Subcutaneous adipose tissue (tissue), 4 donors: ENCODE data around the gene ATAD3C. TPM values are rescaled to one million over a fixed set of nuclear protein-coding genes. Genes with fewer than 3 reads are reported as not detected.

Experiments
- CTCF ChIP-seq: fragments of 450-650 bp; IDR thresholded peaks from one replicate; pipeline ENCODE4 v1.5.1; 2016; ENCODE audit warnings: low read depth, mild to moderate bottlenecking, control low read depth, antibody characterized with exemption, moderate library complexity
- total RNA-seq, 4 donors: library from RNA; depleted of rRNA; stranded (reverse); fragments of >200 nt; gene quantifications; one replicate each; pipeline ENCODE4 v1.1.0, GENCODE V29; 2016

The ATAD3C gene
- total RNA-seq, 4 donors from 2014 or later: 0.19 TPM; not detected in 3

- no peak for TF ChIP-seq CTCF
Observed at GRCh38 chr1:1419363-1419812, 30.1 kb upstream of the ATAD3C start.

GRCh38 chr1:1419813-1420653 is 29.5 kb upstream of the ATAD3C start:
- TF ChIP-seq CTCF: no peak

GRCh38 chr1:1420654-1421141 is 28.8 kb upstream of the ATAD3C start:
- TF ChIP-seq CTCF: no peak

GRCh38 chr1:1421147-1421906 is 28.2 kb upstream of the ATAD3C start, which contains the start of gene ANKRD65:
Gene ANKRD65, minus strand, starts transcription at chr1:1421276. Its CDS starts 271 bp downstream, at chr1:1421005.
- no peak for TF ChIP-seq CTCF

GRCh38 chr1:1421907-1422464 is 27.5 kb upstream of the ATAD3C start:
- TF ChIP-seq CTCF: no peak

GRCh38 chr1:1422465-1423244 is 26.8 kb upstream of the ATAD3C start:
- TF ChIP-seq CTCF: no peak
